CD4-positive, alpha-beta memory T cell (primary cell): ENCODE measurements around the gene SETD1A. TPM values are rescaled to one million over a fixed set of nuclear protein-coding genes. Genes with fewer than 3 reads are reported as not detected.
A peak's percentile ranks its signal among the peaks of the same experiment; 100 is the strongest.

ENCODE experiments used
- CTCF ChIA-PET: fragments of 350-600 bp; sonication (Branson Sonifier 250); formaldehyde crosslinking; loops from one replicate; lab custom pipeline; 2021; ENCODE audit warnings: inconsistent platforms; ENCODE audit not compliant: partially characterized antibody; lab: Charles Lee
- POLR2A ChIA-PET: fragments of 350-600 bp; sonication (Branson Sonifier 250); formaldehyde crosslinking; loops from one replicate; lab custom pipeline; 2021; ENCODE audit not compliant: partially characterized antibody; lab: Charles Lee
- DNase-seq, 5 donors: peaks; one replicate each; pipeline versions ENCODE4 v3.0.0 to v3.0.0-alpha.2; 2020 to 2022; ENCODE audit warnings: mixed read lengths in 1 of 5
- H3K27ac ChIP-seq: one replicate; pipeline ENCODE4 v1.7.0; 2013; ENCODE audit warnings: low read depth, low read length
- H3K27me3 ChIP-seq: 2 replicates; pipeline ENCODE4 v1.7.0; 2013; ENCODE audit warnings: mild to moderate bottlenecking, low read length, moderate library complexity; ENCODE audit not compliant: insufficient read depth
- H3K36me3 ChIP-seq: 2 replicates; pipeline ENCODE4 v1.7.0; 2013; ENCODE audit warnings: mild to moderate bottlenecking, low read length, moderate library complexity; ENCODE audit not compliant: insufficient read depth
- H3K4me1 ChIP-seq: 2 replicates; pipeline ENCODE4 v1.7.0; 2013; ENCODE audit warnings: mild to moderate bottlenecking, low read length, moderate library complexity; ENCODE audit not compliant: insufficient read depth
- H3K4me3 ChIP-seq, 2 donors: one replicate each; pipeline ENCODE4 v1.7.0; 2013; ENCODE audit warnings: low read length in 2 of 2, mild to moderate bottlenecking in 1 of 2
- H3K9me3 ChIP-seq, 2 donors: one replicate each; pipeline ENCODE4 v1.7.0; 2013; ENCODE audit warnings: low read length in 2 of 2, control low read depth in 1 of 2; ENCODE audit not compliant: control insufficient read depth in 1 of 2
- H3K27ac Mint-ChIP-seq, 7 donors: one replicate each; pipeline ENCODE4 v1.8.0; 2020 to 2021; ENCODE audit warnings: mixed read lengths in 7 of 7, mild to moderate bottlenecking in 6 of 7, inconsistent platforms in 3 of 7, moderate library complexity in 3 of 7
- H3K27me3 Mint-ChIP-seq, 2 donors: one replicate each; pipeline ENCODE4 v1.8.0; 2020 to 2021; ENCODE audit warnings: mixed read lengths in 2 of 2
- H3K36me3 Mint-ChIP-seq, 2 donors: one replicate each; pipeline ENCODE4 v1.8.0; 2020 to 2021; ENCODE audit warnings: mixed read lengths in 2 of 2, inconsistent platforms in 1 of 2, mild to moderate bottlenecking in 1 of 2
- H3K4me1 Mint-ChIP-seq, 4 donors: one replicate each; pipeline ENCODE4 v1.8.0; 2020 to 2021; ENCODE audit warnings: mixed read lengths in 4 of 4, mild to moderate bottlenecking in 1 of 4
- H3K4me3 Mint-ChIP-seq, 8 donors: one replicate each; pipeline ENCODE4 v1.8.0; 2020 to 2021; ENCODE audit warnings: mixed read lengths in 8 of 8, mild to moderate bottlenecking in 7 of 8, moderate library complexity in 6 of 8, inconsistent platforms in 3 of 8
- H3K9me3 Mint-ChIP-seq, 8 donors: one replicate each; pipeline ENCODE4 v1.8.0; 2020 to 2021; ENCODE audit warnings: mixed read lengths in 8 of 8, mild to moderate bottlenecking in 5 of 8, inconsistent platforms in 3 of 8, moderate library complexity in 1 of 8
- intact Hi-C: fragments of 100-400 bp; cut with micrococcal nuclease; formaldehyde crosslinking; loops from one replicate; pipeline ENCODE4 v1.15.1; 2023
- polyA plus RNA-seq, 2 donors: library from polyadenylated mRNA; unstranded; fragments of 300-500 nt; fragmentation: Illumina TruSeq; gene quantifications; one replicate each; pipeline ENCODE4 v1.2.3, GENCODE V29; 2021
- total RNA-seq, 2 experiments: library from RNA; stranded (reverse); gene quantifications; one replicate each; pipeline ENCODE4 v1.2.3, GENCODE V29; 2021

SETD1A gene
- total and polyA plus RNA-seq, 4 experiments from 2014 or later, result 5.6 to 33.2 (median 32.1) TPM; not detected in 1

DNA sequence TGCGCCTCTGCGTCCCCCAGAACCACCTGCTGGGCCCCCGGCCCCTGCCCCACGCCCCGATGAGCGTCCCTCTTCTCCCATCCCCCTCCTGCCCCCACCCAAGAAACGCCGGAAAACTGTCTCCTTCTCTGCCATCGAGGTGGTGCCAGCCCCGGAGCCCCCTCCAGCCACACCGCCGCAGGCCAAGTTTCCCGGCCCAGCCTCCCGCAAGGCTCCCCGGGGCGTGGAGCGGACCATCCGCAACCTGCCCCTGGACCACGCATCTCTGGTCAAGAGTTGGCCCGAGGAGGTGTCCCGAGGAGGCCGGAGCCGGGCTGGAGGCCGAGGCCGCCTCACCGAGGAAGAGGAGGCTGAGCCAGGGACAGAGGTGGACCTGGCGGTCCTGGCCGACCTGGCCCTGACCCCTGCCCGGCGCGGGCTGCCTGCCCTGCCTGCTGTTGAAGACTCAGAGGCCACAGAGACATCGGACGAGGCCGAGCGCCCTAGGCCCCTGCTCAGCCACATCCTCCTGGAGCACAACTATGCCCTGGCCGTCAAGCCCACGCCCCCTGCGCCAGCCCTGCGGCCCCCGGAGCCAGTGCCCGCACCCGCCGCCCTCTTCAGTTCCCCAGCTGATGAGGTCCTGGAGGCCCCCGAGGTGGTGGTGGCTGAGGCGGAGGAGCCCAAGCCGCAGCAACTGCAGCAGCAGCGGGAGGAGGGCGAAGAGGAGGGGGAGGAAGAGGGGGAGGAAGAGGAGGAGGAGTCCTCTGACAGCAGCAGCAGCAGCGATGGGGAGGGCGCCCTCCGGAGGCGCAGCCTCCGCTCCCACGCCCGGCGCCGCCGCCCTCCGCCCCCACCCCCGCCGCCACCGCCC, 21.8 kb downstream of the SETD1A start:
- no peaks in the 10 kb centered on the region for H3K9me3 ChIP-seq
- H3K36me3 Mint-ChIP-seq, result peaks cover 26 to 59% of the 10 kb centered on the region in 2 donors
- DNase-seq, result no peak
- no peaks in the 10 kb centered on the region for H3K27me3 ChIP-seq
- no peaks in the 10 kb centered on the region for H3K9me3 Mint-ChIP-seq
- H3K4me1 ChIP-seq, result no peaks in the 10 kb centered on the region
- H3K27me3 Mint-ChIP-seq, result no peaks in the 10 kb centered on the region
- H3K4me3 ChIP-seq, result no peak overlapping the region
- H3K27ac Mint-ChIP-seq, result no peak overlapping the region
- CTCF ChIA-PET, result no interaction called here
- POLR2A ChIA-PET, result interaction anchor here (0.6 to 1.6 kb wide), 2 partner anchors 10 to 65 kb away, joined by 3 to 4 read pairs; no protein-coding TSS in a partner anchor
- peaks cover 39% of the 10 kb centered on the region for H3K36me3 ChIP-seq
- no peak overlapping the region for H3K27ac ChIP-seq
- H3K4me3 Mint-ChIP-seq, result no peak overlapping the region
- intact Hi-C loops, result no loop called here
- peaks cover 0 to 6% (median 3%) of the 10 kb centered on the region in 4 donors for H3K4me1 Mint-ChIP-seq

DNA sequence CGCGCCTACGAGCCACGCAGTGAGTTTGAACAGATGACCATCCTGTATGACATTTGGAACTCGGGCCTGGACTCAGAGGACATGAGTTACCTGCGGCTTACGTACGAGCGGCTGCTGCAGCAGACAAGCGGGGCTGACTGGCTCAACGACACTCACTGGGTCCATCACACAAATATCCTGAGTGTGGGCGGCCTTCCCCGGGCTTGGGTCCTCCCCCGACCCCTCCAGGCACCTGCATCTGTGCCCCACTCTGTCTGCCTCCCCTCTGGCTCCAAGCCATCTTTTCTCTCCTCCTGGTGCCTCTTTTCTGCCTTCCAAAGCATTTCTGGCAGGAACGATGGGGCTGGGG, 22.4 kb downstream of the SETD1A start:
- no peak overlapping the region for H3K27ac Mint-ChIP-seq
- Histone ChIP-seq H3K4me1 (peaks cover 4% of the 10 kb centered on the region), H3K9me3 (no peaks in the 10 kb centered on the region), H3K4me3 (no peak overlapping the region), H3K27me3 (no peaks in the 10 kb centered on the region), H3K27ac (no peak overlapping the region), H3K36me3 (peaks cover 38% of the 10 kb centered on the region)
- ChIA-PET POLR2A (no interaction called here), CTCF (no interaction called here)
- H3K4me3 Mint-ChIP-seq, result no peak overlapping the region
- intact Hi-C loops, result no loop called here
- DNase-seq, result no peak
- H3K4me1 Mint-ChIP-seq, result peaks cover 0 to 6% (median 2%) of the 10 kb centered on the region in 4 donors
- H3K27me3 Mint-ChIP-seq, result no peaks in the 10 kb centered on the region
- no peaks in the 10 kb centered on the region for H3K9me3 Mint-ChIP-seq
- peaks cover 23 to 54% of the 10 kb centered on the region in 2 donors for H3K36me3 Mint-ChIP-seq

DNA sequence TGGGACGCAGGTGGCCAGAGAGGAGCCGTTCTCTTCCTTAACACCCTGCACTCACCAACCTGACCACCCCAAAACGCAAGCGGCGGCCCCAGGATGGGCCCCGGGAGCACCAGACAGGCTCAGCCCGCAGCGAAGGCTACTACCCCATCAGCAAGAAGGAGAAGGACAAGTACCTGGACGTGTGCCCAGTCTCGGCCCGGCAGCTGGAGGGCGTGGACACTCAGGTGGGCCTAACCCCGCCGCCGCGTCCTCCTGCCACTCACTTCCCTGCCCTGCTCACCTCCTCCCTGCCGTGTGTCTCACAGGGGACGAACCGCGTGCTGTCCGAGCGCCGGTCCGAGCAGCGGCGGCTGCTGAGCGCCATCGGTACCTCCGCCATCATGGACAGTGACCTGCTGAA, 22.9 kb downstream of the SETD1A start:
- ChIA-PET POLR2A (no interaction called here), CTCF (interaction anchor here (1.2 kb wide), 1 partner anchor 79 kb away, joined by 3 read pairs; no protein-coding TSS in a partner anchor)
- no peaks in the 10 kb centered on the region for H3K27me3 Mint-ChIP-seq

DNA sequence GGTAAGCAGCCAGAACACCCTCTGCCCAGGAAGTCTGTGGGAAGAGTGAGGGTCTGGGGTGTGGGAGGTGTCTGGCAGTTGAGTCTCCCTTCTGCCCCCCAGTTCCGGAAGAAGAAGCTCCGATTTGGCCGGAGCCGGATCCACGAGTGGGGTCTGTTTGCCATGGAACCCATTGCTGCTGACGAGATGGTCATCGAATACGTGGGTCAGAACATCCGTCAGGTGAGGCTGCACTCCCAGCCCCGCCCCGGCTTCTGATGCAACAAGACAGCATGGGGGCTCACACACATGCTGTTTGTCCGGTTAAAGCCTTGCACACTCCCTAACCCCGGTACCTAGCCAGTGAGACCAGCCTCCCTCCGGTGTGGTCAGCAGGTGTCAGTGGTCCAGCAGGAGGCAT, 23.4 kb downstream of the SETD1A start:
- H3K27ac Mint-ChIP-seq, result no peak overlapping the region
- H3K4me1 Mint-ChIP-seq, result peaks cover 0 to 6% (median 2%) of the 10 kb centered on the region in 4 donors
- no peaks in the 10 kb centered on the region for H3K9me3 ChIP-seq
- H3K27me3 ChIP-seq, result no peaks in the 10 kb centered on the region
- DNase-seq, result no peak
- H3K4me3 Mint-ChIP-seq, result no peak overlapping the region
- peaks cover 31% of the 10 kb centered on the region for H3K36me3 ChIP-seq
- intact Hi-C loops, result no loop called here
- H3K4me3 ChIP-seq, result no peak overlapping the region
- ChIA-PET CTCF (interaction anchor here (1.0 to 1.2 kb wide), 2 partner anchors 80 to 162 kb away, joined by 3 to 4 read pairs; no protein-coding TSS in a partner anchor), POLR2A (no interaction called here)
- peaks cover 6% of the 10 kb centered on the region for H3K4me1 ChIP-seq
- no peaks in the 10 kb centered on the region for H3K9me3 Mint-ChIP-seq
- no peak overlapping the region for H3K27ac ChIP-seq
- H3K36me3 Mint-ChIP-seq, result peaks cover 18 to 50% of the 10 kb centered on the region in 2 donors
- no peaks in the 10 kb centered on the region for H3K27me3 Mint-ChIP-seq

More for the DNA sequence above, 22.9 kb downstream of the SETD1A start:
- no peak overlapping the region for H3K27ac Mint-ChIP-seq
- intact Hi-C loops, result no loop called here
- DNase-seq, result no peak
- H3K36me3 Mint-ChIP-seq, result peaks cover 23 to 54% of the 10 kb centered on the region in 2 donors
- no peak overlapping the region for H3K4me3 Mint-ChIP-seq
- Histone ChIP-seq H3K9me3 (no peaks in the 10 kb centered on the region), H3K27me3 (no peaks in the 10 kb centered on the region), H3K4me3 (no peak overlapping the region), H3K4me1 (peaks cover 6% of the 10 kb centered on the region), H3K36me3 (peaks cover 36% of the 10 kb centered on the region), H3K27ac (no peak overlapping the region)
- H3K4me1 Mint-ChIP-seq, result peaks cover 0 to 6% (median 2%) of the 10 kb centered on the region in 4 donors
- no peaks in the 10 kb centered on the region for H3K9me3 Mint-ChIP-seq

DNA sequence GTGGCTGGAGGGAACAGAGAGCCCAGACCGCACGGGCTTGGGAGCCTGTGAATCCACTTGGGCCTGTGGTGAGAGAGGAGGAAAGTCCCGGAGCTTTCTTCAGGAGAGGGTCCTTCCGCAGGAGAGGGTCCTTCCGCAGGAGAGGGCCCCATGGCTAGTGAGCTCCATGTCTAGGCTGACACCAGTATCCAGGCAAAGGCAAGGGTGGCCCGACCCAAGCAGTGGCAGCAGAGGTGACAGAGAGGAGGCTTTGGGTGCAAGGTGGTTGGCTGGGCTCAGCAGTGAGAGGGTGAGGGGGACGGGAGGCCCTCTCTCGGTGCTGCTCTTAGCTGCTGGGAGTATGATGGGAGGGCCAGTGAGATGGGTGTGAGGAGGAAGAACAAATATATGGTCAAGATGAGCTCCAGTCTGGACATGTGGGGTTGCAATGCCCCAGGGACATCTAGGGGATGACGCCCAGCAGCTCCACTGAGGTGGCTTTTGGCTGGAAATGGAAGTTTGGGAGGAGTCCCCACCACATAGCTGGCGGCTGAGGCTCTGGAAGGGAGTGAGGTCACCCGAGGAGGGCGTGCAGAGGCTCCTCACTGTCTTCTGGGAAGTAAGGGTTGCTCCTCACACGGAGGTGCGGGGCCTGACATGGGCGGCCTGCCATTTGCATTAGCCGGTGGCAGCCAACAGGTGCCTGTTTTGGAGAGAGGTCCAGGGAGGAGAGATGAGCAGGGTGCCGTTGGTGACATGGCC, 25.2 kb downstream of the SETD1A start:
- CTCF ChIA-PET, result interaction anchor here (0.6 to 4.5 kb wide), 9 partner anchors 11 to 478 kb away, joined by 3 to 49 read pairs (median 4); partner anchors contain the start of gene ZNF843
- no peak overlapping the region for H3K4me3 ChIP-seq
- DNase-seq, result no peak
- H3K36me3 ChIP-seq, result peaks cover 16% of the 10 kb centered on the region
- Mint-ChIP-seq H3K27ac (peak overlapping the region in 4 of 7 donors; percentile 8 to 82 (median 70)), H3K9me3 (no peaks in the 10 kb centered on the region), H3K36me3 (peaks cover 13 to 36% of the 10 kb centered on the region in 2 donors), H3K4me1 (peaks cover 0 to 6% (median 0%) of the 10 kb centered on the region in 4 donors), H3K27me3 (no peaks in the 10 kb centered on the region), H3K4me3 (no peak overlapping the region)
- no peak overlapping the region for H3K27ac ChIP-seq
- H3K4me1 ChIP-seq, result peaks cover 6% of the 10 kb centered on the region
- POLR2A ChIA-PET, result interaction anchor here (1.1 to 1.2 kb wide), 2 partner anchors 112 to 197 kb away, joined by 3 to 5 read pairs; partner anchors contain the start of genes FUS and VKORC1
- no peaks in the 10 kb centered on the region for H3K27me3 ChIP-seq
- intact Hi-C loops, result no loop called here
- H3K9me3 ChIP-seq, result no peaks in the 10 kb centered on the region

DNA sequence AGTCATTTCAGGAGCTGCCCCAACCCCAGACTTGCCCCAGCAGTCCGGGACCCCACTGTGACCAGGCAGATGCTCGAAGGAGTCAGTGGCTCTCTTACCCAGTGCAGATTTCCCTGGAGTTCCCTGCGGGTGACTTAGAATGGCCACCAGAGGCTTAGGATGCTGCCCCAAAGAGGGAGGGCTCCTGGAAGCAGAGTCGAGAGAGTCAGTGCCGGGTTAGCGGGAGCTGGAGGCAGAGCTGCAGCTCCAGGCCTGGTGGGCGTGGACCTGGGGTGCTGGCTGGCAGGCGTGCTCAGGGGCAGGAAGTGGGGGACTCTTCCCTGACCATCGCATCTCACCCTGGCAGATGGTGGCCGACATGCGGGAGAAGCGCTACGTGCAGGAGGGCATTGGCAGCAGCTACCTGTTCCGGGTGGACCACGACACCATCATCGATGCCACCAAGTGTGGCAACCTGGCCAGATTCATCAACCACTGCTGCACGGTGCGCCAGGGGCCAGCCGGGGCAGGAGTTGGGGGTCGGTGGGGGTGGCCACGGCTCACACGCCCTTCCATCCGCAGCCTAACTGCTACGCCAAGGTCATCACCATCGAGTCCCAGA, 25.8 kb downstream of the SETD1A start:
- H3K4me1 ChIP-seq, result peaks cover 6% of the 10 kb centered on the region
- intact Hi-C loops, result no loop called here
- no peaks in the 10 kb centered on the region for H3K9me3 Mint-ChIP-seq
- peaks cover 13% of the 10 kb centered on the region for H3K36me3 ChIP-seq
- no peak overlapping the region for H3K4me3 ChIP-seq
- no peak overlapping the region for H3K4me3 Mint-ChIP-seq
- H3K36me3 Mint-ChIP-seq, result peaks cover 13 to 33% of the 10 kb centered on the region in 2 donors
- H3K27me3 ChIP-seq, result no peaks in the 10 kb centered on the region
- ChIA-PET POLR2A (interaction anchor here (1.1 to 1.2 kb wide), 2 partner anchors 111 to 197 kb away, joined by 3 to 5 read pairs; partner anchors contain the start of genes FUS and VKORC1), CTCF (interaction anchor here (0.6 to 4.5 kb wide), 15 partner anchors 10 to 885 kb away, joined by 3 to 49 read pairs (median 4); partner anchors contain the start of gene ZNF843)
- H3K9me3 ChIP-seq, result no peaks in the 10 kb centered on the region
- no peaks in the 10 kb centered on the region for H3K27me3 Mint-ChIP-seq
- H3K27ac Mint-ChIP-seq, result peak overlapping the region in 2 of 7 donors; percentile 12 to 61
- H3K4me1 Mint-ChIP-seq, result peaks cover 0 to 6% (median 0%) of the 10 kb centered on the region in 4 donors
- H3K27ac ChIP-seq, result no peak overlapping the region
- no peak for DNase-seq
